ENCODE data around the gene MRPL14.

MRPL14 gene

GRCh38 chr6:44064948-44065272, 62.3 kb downstream of the MRPL14 start:
- no peak for DNase-seq (ENCODE audit: low read depth)

- peak; percentile 96 for DNase-seq (ENCODE audit: low read depth)
Measured at GRCh38 chr6:44064089-44064947, 62.9 kb downstream of the MRPL14 start.

- DNase-seq (ENCODE audit: low read depth): no peak
Measured at GRCh38 chr6:44063561-44064059, 63.6 kb downstream of the MRPL14 start.
